Neuronal stem cell (in vitro differentiated cells): Measurements from ENCODE around the gene INTS12.
"Not testable (repeated sequence)": the region's sequence is repeated elsewhere in the genome, so short reads cannot be mapped to it uniquely, and the experiment has no call there.

Experiments used
- DNase-seq: peaks from one replicate; pipeline ENCODE4 v3.0.0-alpha.2; 2013; ENCODE audit warnings: low spot score
- H2AFZ ChIP-seq: one replicate; pipeline ENCODE4 v1.6.1; 2013; ENCODE audit warnings: mild to moderate bottlenecking, low read length, inconsistent platforms
- H2AK5ac ChIP-seq: 2 replicates; pipeline ENCODE4 v1.6.1; 2013; ENCODE audit warnings: low read depth, mild to moderate bottlenecking, inconsistent platforms, low read length, moderate library complexity, mixed read lengths
- H2BK120ac ChIP-seq: 2 replicates; pipeline ENCODE4 v1.6.1; 2013; ENCODE audit warnings: low read depth, mild to moderate bottlenecking, inconsistent platforms, low read length, moderate library complexity, mixed read lengths
- H2BK12ac ChIP-seq: one replicate; pipeline ENCODE4 v1.6.1; 2013; ENCODE audit warnings: low read length, inconsistent platforms
- H2BK15ac ChIP-seq: 2 replicates; pipeline ENCODE4 v1.6.1; 2013; ENCODE audit warnings: mild to moderate bottlenecking, low read length, inconsistent platforms, mixed read lengths
- H2BK5ac ChIP-seq: one replicate; pipeline ENCODE4 v1.6.1; 2013; ENCODE audit warnings: inconsistent platforms, mild to moderate bottlenecking, low read length, moderate library complexity
- H3K14ac ChIP-seq: one replicate; pipeline ENCODE4 v1.6.1; 2013; ENCODE audit warnings: low read length, inconsistent platforms
- H3K18ac ChIP-seq: 2 replicates; pipeline ENCODE4 v1.6.1; 2013; ENCODE audit warnings: low read length, inconsistent platforms
- H3K23ac ChIP-seq: 2 replicates; pipeline ENCODE4 v1.6.1; 2013; ENCODE audit warnings: low read depth, mild to moderate bottlenecking, mixed read lengths, low read length, inconsistent platforms; ENCODE audit not compliant: poor library complexity
- H3K27ac ChIP-seq: replicated peaks from 3 replicates; pipeline ENCODE4 v1.5.1; 2013; ENCODE audit warnings: low read length, inconsistent platforms
- H3K27me3 ChIP-seq, 3 experiments: 2 replicates each; pipeline ENCODE4 v1.6.1; 2013; ENCODE audit warnings: low read length in 3 of 3, mild to moderate bottlenecking in 2 of 3, inconsistent platforms in 1 of 3, low read depth in 1 of 3, mixed read lengths in 1 of 3, moderate library complexity in 1 of 3; ENCODE audit not compliant: control insufficient read depth in 3 of 3, insufficient read depth in 3 of 3
- H3K36me3 ChIP-seq, 2 donors: replicated peaks in 1 of 2; 2 replicates each; pipeline ENCODE4 v1.6.1; 2013; ENCODE audit warnings: low read length in 2 of 2; ENCODE audit not compliant: control insufficient read depth in 2 of 2, insufficient read depth in 2 of 2
- H3K4ac ChIP-seq: 2 replicates; pipeline ENCODE4 v1.6.1; 2013; ENCODE audit warnings: inconsistent platforms, mild to moderate bottlenecking, low read length, moderate library complexity
- H3K4me1 ChIP-seq, 2 donors: 1 replicate in 1 of 2; 2 replicates in 1 of 2; pipeline ENCODE4 v1.6.1; 2013; ENCODE audit warnings: low read length in 2 of 2, low read depth in 1 of 2; ENCODE audit not compliant: control insufficient read depth in 2 of 2, insufficient read depth in 1 of 2
- H3K4me2 ChIP-seq: one replicate; pipeline ENCODE4 v1.6.1; 2013; ENCODE audit warnings: mild to moderate bottlenecking, low read length, inconsistent platforms; ENCODE audit not compliant: insufficient read depth, poor library complexity, severe bottlenecking
- H3K4me3 ChIP-seq, 2 donors: 2 replicates each; pipeline ENCODE4 v1.5.1; 2013; ENCODE audit warnings: low read length in 2 of 2, mild to moderate bottlenecking in 2 of 2, inconsistent platforms in 1 of 2, moderate library complexity in 1 of 2
- H3K79me1 ChIP-seq: one replicate; pipeline ENCODE4 v1.6.1; 2013; ENCODE audit warnings: low read depth, mild to moderate bottlenecking, inconsistent platforms, low read length, moderate library complexity
- H3K9ac ChIP-seq: one replicate; pipeline ENCODE4 v1.6.1; 2013; ENCODE audit warnings: mild to moderate bottlenecking, low read depth, low read length, inconsistent platforms; ENCODE audit not compliant: poor library complexity
- H3K9me3 ChIP-seq, 2 donors: replicated peaks in 1 of 2; 2 replicates each; pipeline versions ENCODE3 to v1.6.1; 2013; ENCODE audit warnings: low read length in 2 of 2, mild to moderate bottlenecking in 2 of 2, inconsistent platforms in 1 of 2, low read depth in 1 of 2, mixed read lengths in 1 of 2, moderate library complexity in 1 of 2; ENCODE audit not compliant: control insufficient read depth in 2 of 2, insufficient read depth in 1 of 2
- H4K8ac ChIP-seq: one replicate; pipeline ENCODE4 v1.6.1; 2013; ENCODE audit warnings: low read depth, mild to moderate bottlenecking, inconsistent platforms, low read length, moderate library complexity
- H4K91ac ChIP-seq: one replicate; pipeline ENCODE4 v1.6.1; 2013; ENCODE audit warnings: low read length, low read depth, mild to moderate bottlenecking, inconsistent platforms; ENCODE audit not compliant: poor library complexity
- WGBS, 2 donors: extraction: QIAGEN DNeasy Blood & Tissue Kit; methylation state at CpG; one replicate each; pipeline ENCODE4 v1.1.7; 2013; ENCODE audit warnings: missing lambda C conversion rate in 2 of 2, mixed read lengths in 1 of 2; ENCODE audit not compliant: insufficient read length in 2 of 2, insufficient replicate concordance in 1 of 2; ENCODE audit errors: extremely low coverage in 2 of 2; 5-methylcytosine and 5-hydroxymethylcytosine counted together

INTS12 gene

GRCh38 chr4:105751718-105752299 is 43.3 kb upstream of the INTS12 start:
- Histone ChIP-seq H3K4me1 (peaks cover 0 to 1% of the 10 kb centered on the region in 2 donors), H2AK5ac (no peak overlapping the region), H2BK5ac (no peak overlapping the region), H3K4me3 (no peak overlapping the region), H3K27ac (no peak overlapping the region), H2BK15ac (no peak overlapping the region), H4K8ac (no peak overlapping the region), H3K4me2 (no peak overlapping the region), H2AFZ (no peak overlapping the region), H3K23ac (no peak overlapping the region), H3K9me3 (peaks cover 1 to 2% of the 10 kb centered on the region in 2 donors), H2BK120ac (no peak overlapping the region), H3K18ac (no peak overlapping the region), H3K36me3 (no peaks in the 10 kb centered on the region), H3K14ac (no peak overlapping the region), H4K91ac (no peak overlapping the region), H3K27me3 (no peaks in the 10 kb centered on the region), H3K9ac (no peak overlapping the region), H2BK12ac (no peak overlapping the region), H3K79me1 (no peaks in the 10 kb centered on the region), H3K4ac (no peak overlapping the region)
- DNase-seq: no peak
- WGBS, 2 donors: no CpG with 5 or more reads among the region's 2 CpGs

- no peak overlapping the region for H2BK12ac ChIP-seq
- H2BK120ac ChIP-seq: no peak overlapping the region
- H2AK5ac ChIP-seq: no peak overlapping the region
- H3K4me1 ChIP-seq: no peaks in the 10 kb centered on the region
- H3K4ac ChIP-seq: no peak overlapping the region
- H3K4me3 ChIP-seq: no peak overlapping the region
- no peak overlapping the region for H4K8ac ChIP-seq
- no peak overlapping the region for H2BK5ac ChIP-seq
- H3K27me3 ChIP-seq: no peaks in the 10 kb centered on the region
- H2BK15ac ChIP-seq: no peak overlapping the region
- no CpG with 5 or more reads among the region's 3 CpGs for WGBS, 2 donors
- no peaks in the 10 kb centered on the region for H3K79me1 ChIP-seq
- H3K23ac ChIP-seq: no peak overlapping the region
- no peak overlapping the region for H3K18ac ChIP-seq
- H4K91ac ChIP-seq: no peak overlapping the region
- H3K9me3 ChIP-seq: peaks cover 0 to 2% of the 10 kb centered on the region in 2 donors
- H3K36me3 ChIP-seq: no peaks in the 10 kb centered on the region
- no peak overlapping the region for H3K9ac ChIP-seq
- H3K4me2 ChIP-seq: no peak overlapping the region
- no peak overlapping the region for H3K27ac ChIP-seq
- no peak for DNase-seq
- H2AFZ ChIP-seq: no peak overlapping the region
- no peak overlapping the region for H3K14ac ChIP-seq
These were observed 39.7 kb upstream of the INTS12 start for GRCh38 chr4:105748222-105748621.

DNA sequence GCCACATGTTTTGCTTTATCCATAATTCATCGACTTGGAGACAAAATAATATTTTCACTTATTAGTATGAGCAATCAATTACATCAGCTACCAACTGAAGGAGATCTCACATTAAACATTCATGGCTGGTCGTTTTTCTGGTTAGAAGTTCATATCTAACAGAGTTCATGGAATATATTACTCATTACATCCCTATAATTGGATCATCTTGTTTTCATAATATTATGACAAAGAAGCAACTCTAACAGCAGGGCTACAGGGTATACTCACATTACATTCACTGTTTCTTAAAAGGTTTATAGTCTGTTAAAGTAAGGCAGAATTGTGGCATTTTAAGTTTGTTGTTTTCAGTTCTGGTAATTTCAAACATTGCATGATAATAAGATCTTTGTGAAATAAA is 33.1 kb upstream of the INTS12 start:
- no peak overlapping the region for H2BK12ac ChIP-seq
- H3K36me3 ChIP-seq: peaks cover 3 to 29% of the 10 kb centered on the region in 2 donors
- H3K4me2 ChIP-seq: no peak overlapping the region
- H3K9ac ChIP-seq: no peak overlapping the region
- no peaks in the 10 kb centered on the region for H3K27me3 ChIP-seq
- H3K18ac ChIP-seq: no peak overlapping the region
- no peak overlapping the region for H2AFZ ChIP-seq
- H2AK5ac ChIP-seq: no peak overlapping the region
- H2BK15ac ChIP-seq: no peak overlapping the region
- no peak overlapping the region for H3K27ac ChIP-seq
- H3K9me3 ChIP-seq: peaks cover 5 to 17% of the 10 kb centered on the region in 2 donors
- H3K4me3 ChIP-seq: no peak overlapping the region
- H3K23ac ChIP-seq: no peak overlapping the region
- no peak overlapping the region for H4K8ac ChIP-seq
- WGBS, 2 donors: no CpG with 5 or more reads among the region's 2 CpGs
- no peak overlapping the region for H3K14ac ChIP-seq
- no peak overlapping the region for H2BK5ac ChIP-seq
- no peak for DNase-seq
- H2BK120ac ChIP-seq: no peak overlapping the region
- H3K79me1 ChIP-seq: no peaks in the 10 kb centered on the region
- no peaks in the 10 kb centered on the region for H3K4me1 ChIP-seq
- no peak overlapping the region for H4K91ac ChIP-seq
- H3K4ac ChIP-seq: no peak overlapping the region

GRCh38 chr4:105735217-105735616 is 26.7 kb upstream of the INTS12 start:
- no CpG with 5 or more reads among the region's 10 CpGs for WGBS, 2 donors
- not testable (repeated sequence) for H3K4me3 ChIP-seq, H2BK120ac ChIP-seq

More at GRCh38 chr4:105735217-105735616, 26.7 kb upstream of the INTS12 start:
- not testable (repeated sequence) for H2AFZ ChIP-seq, H3K27ac ChIP-seq, H3K23ac ChIP-seq, H2BK15ac ChIP-seq, DNase-seq, H3K4ac ChIP-seq, H3K9ac ChIP-seq, H3K4me2 ChIP-seq, H2BK5ac ChIP-seq, H3K27me3 ChIP-seq, H3K14ac ChIP-seq, H3K79me1 ChIP-seq, H4K91ac ChIP-seq, H2AK5ac ChIP-seq, H3K4me1 ChIP-seq, H4K8ac ChIP-seq, H2BK12ac ChIP-seq, H3K18ac ChIP-seq
- peaks cover 5 to 34% of the 10 kb centered on the region in 2 donors for H3K9me3 ChIP-seq
- peaks cover 3 to 36% of the 10 kb centered on the region in 2 donors for H3K36me3 ChIP-seq
